T-helper 2 cell treated with Interferon-gamma antibody and Interleukin-4, amounts not matched to agents 5 μg/mL and 100 μg/mL, for 36 hours (primary cell): ENCODE results near the gene PRCD.
"Not testable (repeated sequence)": the region's sequence is repeated elsewhere in the genome, so short reads cannot be mapped to it uniquely, and the experiment has no call there.

Source experiments
- DNase-seq: peaks from one replicate; pipeline ENCODE4 v3.0.0; 2021; ENCODE audit warnings: low spot score
- H3K27ac Mint-ChIP-seq: one replicate; pipeline ENCODE4 v1.8.0; 2021; ENCODE audit warnings: mild to moderate bottlenecking, mixed read lengths
- H3K27me3 Mint-ChIP-seq: one replicate; pipeline ENCODE4 v1.8.0; 2021; ENCODE audit warnings: low read depth, mixed read lengths
- H3K36me3 Mint-ChIP-seq: one replicate; pipeline ENCODE4 v1.8.0; 2021; ENCODE audit warnings: low read depth, mixed read lengths
- H3K4me1 Mint-ChIP-seq: one replicate; pipeline ENCODE4 v1.8.0; 2021; ENCODE audit warnings: low read depth, mixed read lengths
- H3K4me3 Mint-ChIP-seq: one replicate; pipeline ENCODE4 v1.8.0; 2022; ENCODE audit warnings: mild to moderate bottlenecking, moderate library complexity, mixed read lengths
- H3K9me3 Mint-ChIP-seq: one replicate; pipeline ENCODE4 v1.8.0; 2021; ENCODE audit warnings: mixed read lengths

The PRCD gene

DNA sequence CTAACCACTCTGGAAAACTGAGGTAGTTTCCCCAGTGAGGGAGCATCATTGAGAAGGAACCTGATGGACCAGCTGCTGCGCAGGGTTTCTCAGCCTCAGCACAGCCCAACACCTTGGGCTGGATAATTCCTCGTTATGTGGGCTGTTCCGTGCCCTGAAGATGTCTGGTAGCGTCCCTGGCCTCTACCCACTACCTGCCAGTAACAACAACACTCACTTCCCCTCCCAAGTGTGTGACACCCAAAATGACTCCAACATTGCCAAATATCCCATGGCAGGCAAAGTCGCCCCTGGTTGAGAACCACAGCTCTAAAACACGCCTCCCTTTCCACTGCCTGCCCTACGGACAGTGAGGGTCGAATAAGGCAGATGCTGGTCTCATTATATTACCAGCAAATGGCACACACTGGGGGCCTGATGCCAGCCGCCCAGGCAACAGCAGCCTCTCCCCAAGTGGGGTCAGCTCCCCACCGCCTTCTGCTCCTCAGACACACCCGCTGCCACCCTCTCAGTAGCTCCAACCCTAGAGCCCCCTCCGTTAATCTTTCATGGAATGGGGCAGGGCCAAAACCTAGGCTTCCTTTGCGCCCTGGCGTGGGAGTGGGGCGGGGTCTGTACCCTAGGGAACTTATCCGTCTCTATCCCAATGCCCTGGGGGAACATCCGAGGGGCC is 39.6 kb upstream of the PRCD start:
- Mint-ChIP-seq H3K27me3 (no peaks in the 10 kb centered on the region), H3K4me3 (peak overlapping the region; percentile 87), H3K36me3 (peaks cover 3% of the 10 kb centered on the region), H3K27ac (no peak overlapping the region), H3K9me3 (no peaks in the 10 kb centered on the region), H3K4me1 (peaks cover 22% of the 10 kb centered on the region)
- DNase-seq = no peak

DNA sequence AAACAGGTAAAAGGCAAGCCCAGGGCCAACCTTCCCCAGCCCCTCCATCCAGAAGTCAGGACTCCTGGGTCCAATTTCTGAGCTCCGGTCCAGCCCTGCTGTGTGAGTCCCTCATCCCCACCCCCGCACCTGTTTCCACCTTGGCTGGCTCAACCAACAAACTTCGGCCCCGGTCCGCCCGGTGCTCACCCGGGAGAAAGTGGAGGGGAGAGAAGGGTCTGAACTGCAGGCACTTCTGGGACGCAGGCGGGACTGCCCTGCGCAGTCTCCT is 39.2 kb upstream of the PRCD start:
- H3K36me3 Mint-ChIP-seq = peaks cover 3% of the 10 kb centered on the region
- peak overlapping the region; percentile 87 for H3K4me3 Mint-ChIP-seq
- no peak for DNase-seq
- H3K4me1 Mint-ChIP-seq = peaks cover 22% of the 10 kb centered on the region
- H3K27me3 Mint-ChIP-seq = no peaks in the 10 kb centered on the region
- no peaks in the 10 kb centered on the region for H3K9me3 Mint-ChIP-seq
- H3K27ac Mint-ChIP-seq = no peak overlapping the region

DNA sequence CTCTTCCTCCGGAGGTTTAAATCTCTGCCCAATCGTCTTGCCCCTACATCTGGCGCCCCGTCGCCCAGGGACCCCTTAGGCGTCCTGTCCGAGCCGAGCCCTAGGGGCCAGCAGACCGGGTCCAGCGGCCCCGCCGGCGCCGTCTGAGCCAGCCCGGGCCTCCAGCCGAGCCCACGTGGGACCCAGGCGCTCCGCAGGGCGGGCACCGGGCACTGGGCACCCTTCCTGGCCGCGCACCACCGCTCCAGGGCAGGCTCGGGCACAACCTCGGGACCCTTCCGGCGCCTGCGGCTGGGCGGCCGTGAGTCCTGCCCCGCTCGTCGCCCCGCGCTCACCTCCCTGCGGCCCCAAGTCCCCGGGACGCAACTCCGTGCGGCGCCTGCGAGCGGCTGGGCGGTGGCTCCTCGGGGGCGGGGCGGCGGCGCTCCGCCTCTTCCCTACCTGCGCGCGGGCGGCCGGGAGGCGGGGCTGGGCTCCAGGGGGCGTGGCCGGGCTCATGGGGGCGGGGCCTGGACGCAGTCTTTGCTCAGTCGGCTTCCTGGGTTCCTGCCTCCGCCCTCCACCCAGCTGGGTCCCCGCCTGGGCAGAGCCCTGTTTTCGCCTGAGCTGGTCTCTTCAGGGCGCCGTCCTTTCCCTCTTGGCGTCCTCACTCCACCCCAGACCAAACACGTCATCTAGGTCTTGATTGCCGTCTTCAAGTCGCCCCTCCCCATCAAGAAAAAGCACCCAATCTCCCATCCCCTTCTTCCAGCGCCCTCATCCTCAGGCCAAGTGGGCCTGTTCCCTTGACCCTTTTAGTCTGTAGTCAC is 38.6 kb upstream of the PRCD start, which contains the start of gene RHBDF2:
TSS of gene RHBDF2 (minus strand) at position 406 of the 809 bp plus-strand sequence. CDS start 19,899 bp downstream, outside the sequence.
- peak within 1 kb of the TSS; percentile 87 for H3K4me3 Mint-ChIP-seq
- no peaks in the 10 kb centered on the region for H3K9me3 Mint-ChIP-seq
- H3K27me3 Mint-ChIP-seq = no peaks in the 10 kb centered on the region
- peaks cover 3% of the 10 kb centered on the region for H3K36me3 Mint-ChIP-seq
- H3K27ac Mint-ChIP-seq = peak within 1 kb of the TSS; percentile 94
- H3K4me1 Mint-ChIP-seq = peaks cover 25% of the 10 kb centered on the region
- DNase-seq = peak; percentile 92

DNA sequence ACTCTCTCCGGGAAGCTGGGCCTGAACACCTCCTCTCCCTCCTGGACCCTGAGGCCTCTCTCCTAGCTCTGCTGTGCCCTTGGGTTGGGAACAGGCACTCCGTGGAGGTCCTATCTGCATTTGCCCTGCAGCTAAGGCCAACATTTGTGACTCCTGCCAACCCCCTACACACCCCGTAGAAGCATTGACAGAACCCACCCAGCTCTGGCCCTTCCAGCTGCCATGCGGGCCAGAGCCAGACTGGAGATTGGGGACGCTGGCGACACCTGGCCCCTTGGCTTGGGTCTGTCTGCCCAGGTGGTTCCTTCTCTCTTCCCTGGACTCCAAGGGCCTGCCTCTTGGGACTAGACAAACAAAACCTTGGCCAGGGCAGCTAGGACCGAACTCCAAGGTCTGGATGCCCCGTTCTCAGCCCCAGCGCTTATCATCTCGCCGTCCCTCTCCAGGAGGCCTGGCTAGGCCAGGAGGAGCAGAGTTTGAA is 38.0 kb upstream of the PRCD start:
- Mint-ChIP-seq H3K27ac (peak overlapping the region; percentile 94), H3K27me3 (no peaks in the 10 kb centered on the region), H3K9me3 (no peaks in the 10 kb centered on the region), H3K4me3 (peak overlapping the region; percentile 84), H3K4me1 (peaks cover 30% of the 10 kb centered on the region), H3K36me3 (peaks cover 3% of the 10 kb centered on the region)
- no peak for DNase-seq

DNA sequence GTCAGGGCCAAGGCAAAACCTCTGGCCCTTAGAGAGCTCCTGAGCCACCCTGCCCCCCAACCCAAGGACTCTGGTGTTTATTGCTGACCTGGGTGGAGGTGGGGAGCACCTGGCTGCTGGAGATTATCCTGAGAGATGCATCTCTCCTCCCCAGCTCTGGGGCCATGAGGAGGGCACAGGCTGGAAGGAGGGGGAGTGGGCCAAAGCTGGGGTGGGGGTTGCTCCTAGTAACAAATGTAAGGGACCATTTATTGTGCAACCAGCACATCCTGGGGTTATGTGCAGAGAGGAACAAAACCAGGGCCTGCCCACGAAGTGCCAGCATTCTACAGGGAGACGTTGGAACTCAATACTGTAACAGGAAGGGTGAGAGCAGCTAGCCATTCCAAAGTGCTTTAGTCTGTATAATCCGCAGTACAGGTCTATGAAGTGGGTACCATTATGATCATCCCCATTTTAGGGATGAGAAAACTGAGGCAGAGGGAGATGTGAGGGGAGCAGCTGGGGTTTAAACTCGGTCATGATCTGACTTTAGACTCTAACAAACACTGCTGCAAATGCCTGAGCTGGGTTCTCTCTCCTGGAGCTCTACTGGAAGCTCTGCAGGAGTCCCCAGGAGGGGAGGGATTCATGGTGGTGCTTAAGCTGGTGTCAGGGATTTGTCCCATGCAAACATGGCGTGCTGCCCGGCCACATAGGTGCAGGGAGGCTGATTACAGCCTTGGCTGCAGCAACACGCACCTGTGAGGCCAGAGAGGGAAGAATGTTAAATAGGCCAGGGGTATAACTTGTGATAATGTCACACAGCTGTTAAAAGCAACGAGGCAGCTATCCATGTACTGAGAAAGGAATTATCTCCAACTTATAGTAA is 37.3 kb upstream of the PRCD start:
- Mint-ChIP-seq H3K27ac (peak overlapping the region; percentile 41), H3K36me3 (peaks cover 3% of the 10 kb centered on the region), H3K4me1 (peaks cover 30% of the 10 kb centered on the region), H3K9me3 (no peaks in the 10 kb centered on the region), H3K4me3 (no peak overlapping the region), H3K27me3 (no peaks in the 10 kb centered on the region)
- DNase-seq = no peak

DNA sequence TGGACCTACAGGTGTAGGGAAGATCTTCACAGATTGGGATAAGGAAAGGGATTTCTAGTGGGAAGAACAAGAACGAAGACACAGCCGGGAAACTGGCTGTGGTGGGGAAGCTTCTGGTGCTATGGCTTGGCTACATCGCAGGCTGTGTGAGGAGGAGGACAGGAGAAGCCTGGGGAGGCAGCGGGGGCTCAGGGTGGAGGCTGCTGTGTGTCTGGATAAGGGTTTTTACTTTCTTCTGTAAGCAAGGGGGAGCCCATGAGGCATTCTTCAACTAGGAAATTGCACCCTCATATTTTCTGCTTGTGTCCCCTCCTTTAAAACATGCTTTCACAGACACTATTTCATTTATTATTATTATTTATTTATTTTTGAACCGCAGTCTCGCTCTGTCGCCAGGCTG is 35.7 kb upstream of the PRCD start:
- Mint-ChIP-seq H3K4me3 (no peak overlapping the region), H3K36me3 (no peaks in the 10 kb centered on the region), H3K4me1 (peaks cover 28% of the 10 kb centered on the region), H3K27me3 (peaks cover 5% of the 10 kb centered on the region), H3K9me3 (no peaks in the 10 kb centered on the region), H3K27ac (no peak overlapping the region)
- no peak for DNase-seq

DNA sequence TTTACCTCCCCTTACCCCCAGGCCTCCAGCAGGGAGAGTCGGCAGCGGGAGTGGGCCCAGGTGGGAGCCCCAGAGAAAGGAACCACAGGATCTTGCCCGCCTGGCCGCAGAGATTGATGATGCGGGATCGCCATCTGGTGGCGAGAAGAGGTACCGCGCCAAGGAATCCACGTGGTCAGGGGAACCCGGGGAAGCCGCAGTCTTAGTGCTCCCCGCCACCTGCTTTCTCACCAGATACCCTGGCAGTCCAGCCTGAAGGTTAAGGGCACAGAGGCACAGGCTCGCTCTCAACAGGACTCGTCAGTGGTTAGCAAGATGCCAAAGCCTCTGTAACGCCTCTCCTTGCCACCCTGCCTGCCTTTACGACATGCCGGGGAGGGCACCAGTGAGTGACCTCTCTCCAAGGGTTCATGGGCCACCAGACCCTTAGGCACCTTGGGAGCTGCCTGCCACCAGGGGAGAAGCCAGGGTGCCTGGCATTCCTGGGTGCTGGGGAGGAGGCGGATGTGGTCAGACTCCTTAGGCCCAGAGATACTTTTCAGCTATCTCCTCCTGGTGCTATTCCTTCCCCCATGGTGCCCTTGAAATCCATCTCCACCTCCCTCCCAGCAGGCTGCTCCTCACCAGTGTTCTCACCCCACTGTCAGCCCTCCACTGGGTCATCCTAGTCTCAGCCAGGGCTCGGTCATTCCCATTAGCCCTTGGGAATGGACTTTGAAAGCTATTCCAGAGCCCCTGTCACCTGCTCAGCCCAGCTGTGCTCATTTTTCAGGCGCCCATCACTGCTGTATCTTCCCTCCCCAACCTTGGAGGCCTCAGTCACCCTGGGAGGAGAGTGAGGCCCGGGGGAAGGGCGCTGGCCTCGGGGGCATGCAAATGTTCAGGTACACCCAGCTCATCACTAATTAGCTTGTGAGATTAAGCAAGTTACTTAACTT is 33.2 kb upstream of the PRCD start:
- peak; percentile 82 for DNase-seq
- Mint-ChIP-seq H3K4me3 (no peak overlapping the region), H3K36me3 (no peaks in the 10 kb centered on the region), H3K27ac (no peak overlapping the region), H3K4me1 (peaks cover 28% of the 10 kb centered on the region), H3K27me3 (peaks cover 5% of the 10 kb centered on the region), H3K9me3 (no peaks in the 10 kb centered on the region)

DNA sequence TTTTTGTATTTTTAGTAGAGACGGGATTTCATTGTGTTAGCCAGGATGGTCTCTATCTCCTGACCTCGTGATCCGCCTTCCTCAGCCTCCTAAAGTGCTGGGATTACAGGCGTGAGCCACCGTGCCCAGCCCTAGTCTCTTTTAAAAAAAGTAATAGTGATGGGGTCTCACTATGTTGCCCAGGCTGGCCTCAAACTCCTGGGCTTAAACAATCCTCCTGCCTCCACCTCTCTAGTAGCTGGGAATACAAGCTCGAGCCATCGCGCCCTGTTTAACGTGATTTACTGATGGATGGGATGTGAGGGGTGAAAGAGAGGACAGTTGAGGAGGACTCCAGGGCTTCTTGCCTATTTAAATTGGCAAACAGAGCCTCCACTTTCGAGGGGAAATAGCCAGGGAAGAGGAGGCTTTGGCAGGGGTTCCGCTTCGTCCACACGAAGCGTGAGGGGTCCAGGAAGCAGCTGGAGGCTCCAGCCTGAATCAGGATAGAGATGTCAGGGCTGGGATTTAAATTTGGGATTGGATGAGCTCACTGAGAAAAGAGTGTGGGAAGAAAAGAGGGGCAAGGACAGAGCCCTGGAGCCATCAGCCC is 31.3 kb upstream of the PRCD start:
- not testable (repeated sequence) for DNase-seq, H3K36me3 Mint-ChIP-seq, H3K27ac Mint-ChIP-seq, H3K4me3 Mint-ChIP-seq, H3K9me3 Mint-ChIP-seq, H3K27me3 Mint-ChIP-seq
- H3K4me1 Mint-ChIP-seq = peaks cover 32% of the 10 kb centered on the region

DNA sequence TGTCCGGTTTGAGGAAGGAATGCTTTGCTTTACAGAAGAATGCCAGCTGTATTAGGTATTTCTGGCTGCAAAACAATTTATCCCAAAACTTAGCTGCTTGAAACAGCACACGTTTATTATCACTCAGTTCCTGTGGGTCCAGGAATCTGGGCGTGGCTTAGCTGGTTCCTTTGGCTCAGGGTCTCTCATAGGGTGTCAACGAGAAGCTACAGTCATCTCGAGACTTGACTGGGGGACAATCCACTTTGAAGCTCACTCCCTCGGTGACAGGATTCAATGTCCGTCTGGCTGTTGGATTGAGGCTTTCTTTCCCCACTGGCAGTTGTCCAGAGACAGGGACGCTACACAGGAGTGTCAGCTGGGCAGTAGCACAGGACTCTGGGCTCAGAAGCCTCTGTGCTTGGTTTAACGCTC is 29.0 kb upstream of the PRCD start:
- Mint-ChIP-seq H3K9me3 (no peaks in the 10 kb centered on the region), H3K4me1 (peaks cover 48% of the 10 kb centered on the region), H3K36me3 (no peaks in the 10 kb centered on the region), H3K27ac (no peak overlapping the region), H3K27me3 (peaks cover 5% of the 10 kb centered on the region), H3K4me3 (no peak overlapping the region)
- no peak for DNase-seq

DNA sequence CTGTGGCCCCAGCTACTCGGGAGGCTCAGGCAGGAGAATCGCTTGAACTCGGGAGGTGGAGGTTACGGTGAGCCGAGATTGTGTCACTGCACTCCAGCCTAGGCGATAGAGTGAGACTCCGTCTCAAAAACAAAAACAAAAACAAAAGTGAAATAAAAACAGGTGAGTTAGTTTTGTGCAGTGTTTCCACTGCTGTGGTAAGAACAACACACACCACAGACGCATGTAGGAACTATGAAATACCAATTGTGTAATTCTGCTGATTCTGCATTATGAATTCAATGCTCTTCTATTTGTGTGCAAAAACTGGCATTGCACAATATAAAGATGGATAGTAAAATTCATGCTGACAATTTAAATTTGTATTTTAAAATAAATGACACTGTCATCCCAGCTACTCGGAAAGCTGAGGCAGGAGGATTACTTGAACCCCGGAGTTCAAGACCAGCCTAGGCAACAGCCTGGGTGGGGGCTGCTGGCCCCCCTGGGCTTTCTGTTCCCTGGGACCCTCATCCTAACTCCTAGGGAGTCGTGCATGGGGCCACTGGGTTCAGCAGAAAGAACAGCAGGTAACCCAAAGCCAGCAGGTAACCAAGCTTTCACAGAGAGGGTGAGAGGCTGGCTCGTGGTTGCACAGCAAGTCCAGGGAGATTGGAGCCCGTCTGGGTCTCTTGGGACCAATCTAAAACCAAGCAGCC is 28.0 kb upstream of the PRCD start:
- Mint-ChIP-seq H3K27ac (peak overlapping the region; percentile 70), H3K9me3 (no peaks in the 10 kb centered on the region), H3K36me3 (no peaks in the 10 kb centered on the region), H3K27me3 (peaks cover 5% of the 10 kb centered on the region), H3K4me1 (peaks cover 43% of the 10 kb centered on the region), H3K4me3 (no peak overlapping the region)
- DNase-seq = no peak

DNA sequence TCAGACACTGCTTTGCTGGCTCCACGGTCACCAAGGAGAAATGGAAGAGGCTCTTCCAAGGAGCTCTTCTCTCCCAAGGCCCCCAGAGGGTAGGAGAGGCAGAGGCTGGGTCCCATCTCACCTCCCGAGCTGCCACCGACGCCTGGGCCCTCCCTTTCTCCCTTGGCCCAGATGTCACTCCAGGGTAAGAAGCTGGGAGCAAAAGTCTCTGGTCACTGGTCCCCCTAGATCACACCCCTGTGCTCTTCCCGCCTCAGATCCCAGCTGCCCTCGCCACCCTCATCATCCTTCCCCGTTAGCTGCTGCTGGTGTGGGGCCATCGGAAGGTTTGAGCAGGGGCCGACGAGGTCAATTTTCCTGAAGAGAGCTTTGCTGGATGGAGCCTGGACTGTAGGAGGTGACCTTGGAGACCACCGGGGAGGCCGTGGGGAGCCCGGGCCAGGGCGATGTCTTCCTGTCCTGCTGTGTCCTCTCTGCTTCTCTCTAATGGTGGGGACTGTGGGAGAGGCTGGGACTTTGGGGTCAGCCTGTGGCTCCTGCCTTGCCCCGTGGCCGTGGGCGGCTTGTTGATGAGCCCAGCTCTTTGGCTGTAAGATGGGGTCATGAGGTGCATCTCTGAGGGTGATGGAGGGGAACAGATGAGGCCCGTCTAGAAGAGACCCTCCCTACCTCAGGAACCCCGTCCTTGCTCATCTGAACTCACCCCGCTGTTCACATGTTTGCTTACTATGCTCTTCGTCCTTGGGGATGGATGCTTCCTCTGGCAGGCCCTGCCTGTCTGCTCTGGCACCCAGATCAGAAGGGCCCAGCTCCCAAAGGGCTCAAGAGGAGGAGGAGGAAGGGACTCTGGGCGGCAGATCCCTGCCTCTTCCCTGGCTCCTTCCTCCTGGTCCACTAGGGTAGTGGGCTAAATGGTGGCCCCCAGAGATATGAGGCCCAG is 27.2 kb upstream of the PRCD start:
- Mint-ChIP-seq H3K27ac (peak overlapping the region; percentile 81), H3K4me1 (peaks cover 40% of the 10 kb centered on the region), H3K27me3 (peaks cover 5% of the 10 kb centered on the region), H3K4me3 (peak overlapping the region; percentile 37), H3K9me3 (no peaks in the 10 kb centered on the region), H3K36me3 (no peaks in the 10 kb centered on the region)
- no peak for DNase-seq

DNA sequence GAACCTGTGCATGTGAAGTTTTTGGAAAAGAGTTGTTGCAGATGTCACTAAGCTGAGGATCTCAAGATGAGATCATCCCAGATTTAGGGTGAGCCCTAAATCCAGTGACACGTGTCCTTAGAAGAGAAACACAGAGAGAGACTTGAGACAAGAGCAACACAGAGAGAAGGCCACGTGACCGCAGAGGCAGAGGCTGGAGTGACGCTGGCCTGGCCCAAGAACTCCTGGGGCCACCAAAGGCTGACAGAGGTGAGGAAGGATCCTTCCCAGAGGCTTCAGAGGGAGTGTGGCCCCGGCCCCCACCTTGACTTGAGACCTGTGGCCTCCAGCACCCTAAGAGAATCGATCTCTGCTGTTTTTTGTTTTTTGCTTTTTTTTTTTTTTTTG is 26.5 kb upstream of the PRCD start:
- no peaks in the 10 kb centered on the region for H3K36me3 Mint-ChIP-seq
- DNase-seq = no peak
- H3K4me3 Mint-ChIP-seq = peak overlapping the region; percentile 37
- H3K27ac Mint-ChIP-seq = peak overlapping the region; percentile 81
- peaks cover 40% of the 10 kb centered on the region for H3K4me1 Mint-ChIP-seq
- H3K27me3 Mint-ChIP-seq = peaks cover 3% of the 10 kb centered on the region
- H3K9me3 Mint-ChIP-seq = no peaks in the 10 kb centered on the region
